ENCODE data around the gene TRPV5. TPM values are rescaled to one million over a fixed set of nuclear protein-coding genes. Genes with fewer than 3 reads are reported as not detected.

Gene TRPV5
- total and polyA plus RNA-seq, 2 experiments from 2014 or later: not detected

DNA sequence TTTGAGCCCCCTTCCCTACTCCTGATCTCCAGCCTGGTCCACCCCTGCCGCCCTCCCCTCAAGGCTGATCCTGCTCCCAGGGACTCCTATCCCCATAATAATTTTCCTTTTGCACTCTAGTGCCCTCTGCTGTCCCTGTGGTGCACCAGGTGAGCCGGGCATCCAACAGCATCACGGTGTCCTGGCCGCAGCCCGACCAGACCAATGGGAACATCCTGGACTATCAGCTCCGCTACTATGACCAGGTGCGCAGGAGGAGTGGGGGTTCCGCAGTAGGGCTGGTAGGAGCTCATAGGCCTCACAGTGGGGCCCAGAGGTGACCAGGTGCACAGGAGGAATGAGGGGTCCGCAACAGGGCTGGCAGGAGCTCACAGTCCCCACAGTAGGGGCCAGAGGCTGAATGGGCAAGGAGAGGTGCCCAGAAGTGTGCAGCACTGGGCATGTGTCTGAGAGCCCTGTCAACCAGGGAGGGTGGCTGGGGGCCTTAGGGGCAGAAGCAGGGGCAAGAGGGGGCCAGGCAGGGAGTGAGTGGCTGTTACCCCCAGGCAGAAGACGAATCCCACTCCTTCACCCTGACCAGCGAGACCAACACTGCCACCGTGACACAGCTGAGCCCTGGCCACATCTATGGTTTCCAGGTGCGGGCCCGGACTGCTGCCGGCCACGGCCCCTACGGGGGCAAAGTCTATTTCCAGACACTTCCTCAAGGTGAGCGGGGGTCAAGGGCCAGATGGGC is 67.0 kb downstream of the TRPV5 start:
- in situ Hi-C loops (cut with MboI): no loop called here
- 56 to 64% methylated on average over 18 of the region's 18 CpGs for WGBS, 2 experiments (ENCODE audit: low coverage in 1 of 2, low lambda C conversion rate in 2 of 2, missing lambda C conversion rate in 2 of 2)
- no peaks in the 10 kb centered on the region for H4K20me1 ChIP-seq (ENCODE audit: insufficient read depth)
- H3K4me3 ChIP-seq: no peak overlapping the region
- H3F3A ChIP-seq (ENCODE audit: insufficient read depth): no peaks in the 10 kb centered on the region
- no peaks in the 10 kb centered on the region for H3K9me3 ChIP-seq (ENCODE audit: low read depth)
- no peak overlapping the region for H3K9ac ChIP-seq
- H3K27ac ChIP-seq: no peak overlapping the region
- H3K9me2 ChIP-seq (ENCODE audit: insufficient read depth): no peaks in the 10 kb centered on the region
- H2AFZ ChIP-seq: no peak overlapping the region
- no peak overlapping the region for H3K4me2 ChIP-seq (ENCODE audit: unreplicated experiment)
- H3K36me3 ChIP-seq (ENCODE audit: low read depth): no peaks in the 10 kb centered on the region
- H3K27me3 ChIP-seq (replicated peaks; ENCODE audit: insufficient read depth): peaks cover 6% of the 10 kb centered on the region; the same call in 1 of the 2 replicates
- DNase-seq: peak; percentile 35
- H3K79me2 ChIP-seq (ENCODE audit: insufficient read depth): no peaks in the 10 kb centered on the region
- H3K4me1 ChIP-seq (ENCODE audit: insufficient read depth): no peaks in the 10 kb centered on the region
- TF ChIP-seq EZH2phosphoT487 (IDR thresholded peaks at IDR 0.05; ENCODE audit: insufficient read depth, low read depth) (no peak), EZH2 (IDR thresholded peaks at IDR 0.05; ENCODE audit: insufficient read depth, poor library complexity, severe bottlenecking) (no peak)

DNA sequence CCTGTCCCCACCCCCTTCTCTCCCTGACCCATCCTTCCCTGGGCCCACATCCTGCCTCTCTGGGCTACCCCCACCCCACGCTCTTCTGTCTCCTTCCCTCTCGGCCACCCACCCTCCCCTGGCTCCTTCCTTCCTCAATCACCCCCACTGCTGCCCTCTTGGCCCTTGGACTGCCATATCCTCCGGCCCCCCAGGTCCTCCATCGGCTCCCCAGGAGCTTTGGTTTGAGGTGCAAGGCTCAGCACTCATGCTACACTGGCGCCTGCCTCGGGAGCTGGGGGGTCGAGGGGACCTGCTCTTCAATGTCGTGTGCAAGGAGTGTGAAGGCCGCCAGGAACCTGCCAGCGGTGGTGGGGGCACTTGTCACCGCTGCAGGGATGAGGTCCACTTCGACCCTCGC is 67.8 kb downstream of the TRPV5 start:
- Histone ChIP-seq H4K20me1 (ENCODE audit: insufficient read depth) (no peaks in the 10 kb centered on the region), H3K9ac (no peak overlapping the region), H3K9me3 (ENCODE audit: low read depth) (no peaks in the 10 kb centered on the region), H3F3A (ENCODE audit: insufficient read depth) (no peaks in the 10 kb centered on the region), H2AFZ (no peak overlapping the region), H3K9me2 (ENCODE audit: insufficient read depth) (no peaks in the 10 kb centered on the region), H3K79me2 (ENCODE audit: insufficient read depth) (no peaks in the 10 kb centered on the region), H3K27ac (no peak overlapping the region), H3K4me3 (no peak overlapping the region), H3K36me3 (ENCODE audit: low read depth) (no peaks in the 10 kb centered on the region), H3K27me3 (replicated peaks; ENCODE audit: insufficient read depth) (peaks cover 6% of the 10 kb centered on the region; the same call in 1 of the 2 replicates), H3K4me1 (ENCODE audit: insufficient read depth) (no peaks in the 10 kb centered on the region), H3K4me2 (ENCODE audit: unreplicated experiment) (no peak overlapping the region)
- DNase-seq: no peak
- TF ChIP-seq EZH2 (IDR thresholded peaks at IDR 0.05; ENCODE audit: insufficient read depth, poor library complexity, severe bottlenecking) (no peak), EZH2phosphoT487 (IDR thresholded peaks at IDR 0.05; ENCODE audit: insufficient read depth, low read depth) (no peak)
- in situ Hi-C loops (cut with MboI): no loop called here
- 51 to 58% methylated on average over 10 to 13 of the region's 13 CpGs for WGBS, 2 experiments (ENCODE audit: low coverage in 1 of 2, low lambda C conversion rate in 2 of 2, missing lambda C conversion rate in 2 of 2)

DNA sequence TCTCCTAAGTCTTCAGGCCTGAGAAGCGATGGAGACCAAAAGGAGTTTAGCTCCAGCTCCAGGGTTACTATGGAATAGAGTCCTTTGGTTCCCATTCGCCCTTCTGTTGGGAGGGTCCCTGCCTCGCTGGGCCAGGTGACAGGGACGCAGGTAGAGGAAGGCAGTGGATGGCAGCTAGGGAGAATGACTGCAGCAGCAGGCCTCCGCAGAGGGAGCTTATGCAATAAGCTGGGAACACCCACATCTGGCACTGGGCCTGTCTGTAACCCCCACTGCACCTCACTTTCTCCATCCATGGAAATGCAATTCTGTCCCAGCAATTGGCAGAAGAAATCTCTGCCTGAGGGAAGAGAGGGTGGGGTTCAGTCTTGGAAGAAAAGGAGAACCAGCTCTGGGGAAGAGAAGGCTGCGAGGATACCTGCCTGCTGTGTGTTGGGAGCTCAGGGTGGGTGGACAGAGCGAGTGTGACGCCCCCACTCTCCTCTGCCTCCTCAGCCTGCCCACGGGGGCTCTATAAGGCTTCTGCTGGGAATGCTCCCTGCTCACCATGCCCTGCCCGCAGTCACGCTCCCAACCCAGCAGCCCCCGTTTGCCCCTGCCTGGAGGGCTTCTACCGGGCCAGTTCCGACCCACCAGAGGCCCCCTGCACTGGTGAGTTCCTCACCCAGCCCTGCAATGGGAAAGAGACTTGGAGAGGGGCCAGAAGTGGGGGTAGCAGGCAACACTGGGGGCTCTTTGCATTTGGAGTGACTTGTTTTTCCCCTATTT is 68.4 kb downstream of the TRPV5 start:
- peaks cover 6% of the 10 kb centered on the region; the same call in 1 of the 2 replicates for H3K27me3 ChIP-seq (replicated peaks; ENCODE audit: insufficient read depth)
- H3K9me2 ChIP-seq (ENCODE audit: insufficient read depth): no peaks in the 10 kb centered on the region
- no peak for DNase-seq
- H4K20me1 ChIP-seq (ENCODE audit: insufficient read depth): no peaks in the 10 kb centered on the region
- no peaks in the 10 kb centered on the region for H3K79me2 ChIP-seq (ENCODE audit: insufficient read depth)
- no peak overlapping the region for H2AFZ ChIP-seq
- WGBS, 2 experiments (ENCODE audit: low coverage in 1 of 2, low lambda C conversion rate in 2 of 2, missing lambda C conversion rate in 2 of 2): 52 to 53% methylated on average over 13 to 14 of the region's 14 CpGs
- H3K27ac ChIP-seq: no peak overlapping the region
- in situ Hi-C loops (cut with MboI): no loop called here
- H3F3A ChIP-seq (ENCODE audit: insufficient read depth): no peaks in the 10 kb centered on the region
- no peak overlapping the region for H3K4me2 ChIP-seq (ENCODE audit: unreplicated experiment)
- no peaks in the 10 kb centered on the region for H3K36me3 ChIP-seq (ENCODE audit: low read depth)
- TF ChIP-seq EZH2phosphoT487 (IDR thresholded peaks at IDR 0.05; ENCODE audit: insufficient read depth, low read depth): no peak
- TF ChIP-seq EZH2 (IDR thresholded peaks at IDR 0.05; ENCODE audit: insufficient read depth, poor library complexity, severe bottlenecking): no peak
- H3K4me1 ChIP-seq (ENCODE audit: insufficient read depth): no peaks in the 10 kb centered on the region
- H3K4me3 ChIP-seq: no peak overlapping the region
- no peaks in the 10 kb centered on the region for H3K9me3 ChIP-seq (ENCODE audit: low read depth)
- H3K9ac ChIP-seq: no peak overlapping the region

- Histone ChIP-seq H3K4me1 (ENCODE audit: insufficient read depth) (no peaks in the 10 kb centered on the region), H3K4me3 (no peak overlapping the region), H3K27me3 (replicated peaks; ENCODE audit: insufficient read depth) (peaks cover 6% of the 10 kb centered on the region), H3K36me3 (ENCODE audit: low read depth) (no peaks in the 10 kb centered on the region), H3K27ac (no peak overlapping the region), H3K9me2 (ENCODE audit: insufficient read depth) (no peaks in the 10 kb centered on the region), H3K4me2 (ENCODE audit: unreplicated experiment) (no peak overlapping the region), H3K79me2 (ENCODE audit: insufficient read depth) (no peaks in the 10 kb centered on the region), H3K9me3 (ENCODE audit: low read depth) (no peaks in the 10 kb centered on the region), H2AFZ (no peak overlapping the region), H3K9ac (no peak overlapping the region), H3F3A (ENCODE audit: insufficient read depth) (0 out of 2 replicates have a peak, but pooled peaks cover 5% of the 10 kb centered on the region), H4K20me1 (ENCODE audit: insufficient read depth) (no peaks in the 10 kb centered on the region)
- whole genome bisulfite sequencing, 2 experiments (ENCODE audit: low coverage in 1 of 2, low lambda C conversion rate in 2 of 2, missing lambda C conversion rate in 2 of 2): 74 to 79% methylated on average over 29 to 37 of the region's 37 CpGs
- no peak for TF ChIP-seq EZH2phosphoT487 (IDR thresholded peaks at IDR 0.05; ENCODE audit: insufficient read depth, low read depth)
- no peak for TF ChIP-seq EZH2 (IDR thresholded peaks at IDR 0.05; ENCODE audit: insufficient read depth, poor library complexity, severe bottlenecking)
- in situ Hi-C loops (cut with MboI): no loop called here
- DNase-seq: no peak
Measured at GRCh38 chr7:142863891-142864685, 69.5 kb downstream of the TRPV5 start.
